Stimulated activated CD4-positive, alpha-beta T cell treated with anti-CD3 and anti-CD28 coated beads, Interleukin-4, amount 100 ng/mL, for 4 hours (primary cell): ENCODE data around the gene CRIP1.

ENCODE experiments used
- DNase-seq, 2 experiments: peaks; one replicate each; pipeline ENCODE4 v3.0.0-alpha.2; 2020

Gene CRIP1

DNA sequence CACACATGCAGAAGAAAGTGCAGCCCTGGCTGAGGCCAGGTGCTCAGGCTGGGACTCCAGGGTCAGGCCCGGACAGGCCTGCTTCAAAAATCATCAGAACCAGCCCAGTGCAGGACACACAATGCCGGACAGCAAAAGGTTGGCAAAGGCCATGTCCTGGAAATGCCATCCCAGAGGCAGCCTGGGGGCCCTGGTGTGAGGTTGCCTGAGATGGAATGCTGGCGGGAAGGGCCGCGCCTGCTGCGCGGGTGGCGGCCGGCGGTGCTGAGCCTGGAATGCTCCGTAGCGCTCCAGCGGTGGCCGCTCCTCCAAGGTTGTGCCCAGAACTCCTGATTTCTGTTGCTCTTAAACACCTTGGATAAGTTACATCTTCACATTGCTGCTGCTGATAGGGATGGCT, 33.7 kb upstream of the CRIP1 start:
- DNase-seq: no peak

GRCh38 chr14:105453847-105454246, 32.8 kb upstream of the CRIP1 start:
- no peak for DNase-seq

DNA sequence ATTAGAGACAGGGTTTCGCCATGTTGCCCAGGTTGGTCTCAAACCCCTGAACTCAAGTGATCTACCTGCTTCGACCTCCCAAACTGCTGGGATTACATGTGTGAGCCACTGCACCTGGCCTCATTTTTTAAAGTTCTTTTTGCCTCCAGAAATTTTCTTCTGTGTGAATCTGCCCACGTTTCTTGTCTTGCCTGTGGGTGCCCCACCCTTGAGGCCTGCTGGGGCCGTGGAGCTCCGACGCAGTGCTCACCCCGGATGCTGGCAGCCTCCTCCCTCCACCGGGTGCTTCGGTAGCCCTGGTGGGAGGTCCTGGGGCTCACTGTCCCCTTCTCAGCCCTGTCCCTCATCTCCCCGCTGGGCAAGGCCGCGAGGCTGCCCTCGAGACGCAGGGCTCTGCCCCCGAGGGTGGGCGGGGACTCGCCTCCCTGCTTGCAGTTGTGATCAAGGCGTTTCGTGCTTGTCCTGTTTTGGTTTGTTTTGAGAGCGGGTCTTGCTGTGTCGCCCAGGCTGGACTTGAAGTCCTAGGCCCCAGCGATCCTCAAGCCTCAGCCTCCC, 31.5 kb upstream of the CRIP1 start:
- no peak for DNase-seq

DNA sequence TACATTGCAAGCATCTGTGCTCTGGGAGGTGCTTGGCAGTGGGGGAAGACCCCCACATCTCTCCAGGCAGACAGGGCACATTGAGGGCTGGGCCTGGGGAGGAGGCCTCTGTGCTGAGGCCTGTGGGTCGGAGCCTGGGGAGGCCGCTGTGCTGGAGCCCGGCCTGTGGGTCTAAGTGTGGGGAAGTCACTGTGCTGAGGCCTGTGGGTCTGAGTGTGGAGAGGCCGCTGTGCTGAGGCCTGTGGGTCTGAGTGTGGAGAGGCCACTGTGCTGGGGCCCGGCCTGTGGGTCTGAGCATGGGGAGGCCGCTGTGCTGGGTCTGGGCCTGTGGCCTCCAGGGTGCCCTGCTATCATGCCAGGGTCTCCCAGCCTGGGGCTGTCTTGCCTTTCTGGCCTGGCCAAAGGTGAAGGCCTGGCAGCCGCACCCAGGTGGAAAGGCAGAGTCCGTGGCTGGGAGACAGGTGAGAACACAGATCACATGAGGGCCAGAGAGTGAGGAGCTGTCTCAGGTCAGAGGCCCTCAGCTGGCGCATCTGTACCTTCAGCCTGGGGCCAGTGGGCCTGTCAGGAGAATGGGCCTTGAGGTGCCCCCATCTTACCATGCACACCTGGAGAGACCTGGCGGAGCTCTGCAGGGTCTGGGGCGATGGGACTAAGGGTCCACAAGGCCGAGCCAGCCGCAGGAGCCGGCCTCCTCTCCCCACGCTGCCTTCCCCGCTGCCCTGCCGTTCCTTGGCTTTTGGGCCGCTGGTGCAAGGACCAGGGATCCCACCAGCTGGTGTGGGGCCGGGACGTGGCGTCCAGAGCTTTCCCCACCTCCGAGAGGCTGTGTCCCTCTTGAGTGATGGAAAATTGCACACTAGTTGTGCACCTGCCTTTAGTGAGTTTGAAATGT, 30.7 kb upstream of the CRIP1 start:
- DNase-seq: no peak

DNA sequence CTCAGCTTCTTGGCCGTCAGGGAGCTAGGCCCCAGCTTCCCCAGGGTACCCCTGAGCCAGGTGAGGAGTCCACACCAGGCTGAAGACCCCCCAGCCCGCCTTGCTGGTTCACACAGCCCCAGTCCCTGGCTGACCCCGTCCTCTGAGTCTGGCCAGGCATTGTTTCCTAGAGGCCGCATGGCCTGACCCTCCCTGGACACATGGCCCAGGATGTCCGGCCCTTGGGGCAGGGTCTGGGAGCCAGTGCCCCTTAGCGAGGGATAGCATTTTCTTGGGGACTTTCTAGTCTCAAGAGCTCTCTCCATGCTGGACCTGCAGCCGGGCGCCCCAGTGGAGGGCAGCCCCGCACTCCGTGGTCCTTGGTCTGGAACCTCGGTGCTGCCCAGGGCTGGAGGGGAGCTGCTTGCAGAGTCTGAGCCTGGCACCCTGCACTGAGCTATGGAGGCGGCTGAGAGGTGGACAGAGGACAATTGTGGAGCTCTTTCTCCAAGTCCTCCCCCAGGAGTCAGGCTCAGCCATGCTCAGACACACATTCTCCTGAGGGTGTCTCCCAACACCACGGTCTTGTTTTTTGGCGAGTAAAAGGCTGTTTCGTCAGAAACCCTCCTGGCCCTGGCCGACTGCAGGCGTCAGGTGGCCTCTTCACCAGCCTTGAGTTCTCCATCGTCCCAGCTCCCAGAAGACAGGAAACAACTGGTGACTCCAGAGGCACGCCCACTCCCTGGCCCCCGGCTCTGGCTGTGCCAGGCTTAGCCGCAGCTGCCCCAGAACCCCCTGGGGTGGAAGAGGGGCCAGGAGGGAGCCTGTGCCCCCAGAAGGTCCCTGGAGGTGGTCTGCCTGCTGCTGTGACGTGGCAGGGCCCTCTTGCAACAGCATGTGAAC, 29.7 kb upstream of the CRIP1 start:
- DNase-seq: no peak

DNA sequence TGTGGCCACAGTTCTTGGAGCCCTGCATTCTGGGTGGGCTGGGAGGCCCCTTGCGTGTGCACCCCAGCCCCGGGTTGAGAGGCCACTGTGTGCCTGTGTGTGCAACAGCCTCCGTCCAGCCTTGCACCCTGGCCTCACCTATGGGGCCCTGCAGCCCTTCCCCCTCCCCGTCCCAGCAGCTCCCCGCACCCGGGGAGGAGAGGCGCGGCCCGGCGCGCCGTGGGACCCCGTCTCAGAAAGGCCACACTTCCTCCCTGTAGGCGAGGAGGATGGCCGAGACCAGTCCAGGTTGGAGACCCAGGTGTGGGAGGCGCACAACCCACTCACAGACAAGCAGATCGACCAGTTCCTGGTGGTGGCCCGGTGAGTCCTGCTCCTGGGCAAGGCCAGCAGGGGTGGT, 28.7 kb upstream of the CRIP1 start:
- DNase-seq: no peak

DNA sequence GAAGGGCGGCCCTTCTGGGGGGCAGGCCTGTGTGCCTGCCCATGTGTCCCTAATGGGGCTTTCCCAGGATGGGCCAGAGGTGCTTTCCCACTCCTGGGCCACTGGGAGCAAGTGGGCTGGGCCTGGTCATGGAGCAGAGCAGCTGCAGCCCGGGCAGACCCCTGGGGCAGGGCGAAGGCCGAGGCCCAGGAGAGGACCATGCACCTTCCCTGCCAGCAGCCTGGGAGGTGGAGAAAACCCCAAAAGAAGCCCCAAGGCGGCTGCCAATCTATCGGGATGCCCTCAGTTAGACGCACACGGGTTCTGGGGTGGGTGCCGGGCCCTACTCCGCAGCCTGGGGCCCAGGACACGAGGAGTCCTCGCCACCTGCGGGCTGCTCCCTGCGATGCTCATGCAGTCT, 28.1 kb upstream of the CRIP1 start:
- no peak for DNase-seq

GRCh38 chr14:105460116-105460515, 26.6 kb upstream of the CRIP1 start:
- no peak for DNase-seq

DNA sequence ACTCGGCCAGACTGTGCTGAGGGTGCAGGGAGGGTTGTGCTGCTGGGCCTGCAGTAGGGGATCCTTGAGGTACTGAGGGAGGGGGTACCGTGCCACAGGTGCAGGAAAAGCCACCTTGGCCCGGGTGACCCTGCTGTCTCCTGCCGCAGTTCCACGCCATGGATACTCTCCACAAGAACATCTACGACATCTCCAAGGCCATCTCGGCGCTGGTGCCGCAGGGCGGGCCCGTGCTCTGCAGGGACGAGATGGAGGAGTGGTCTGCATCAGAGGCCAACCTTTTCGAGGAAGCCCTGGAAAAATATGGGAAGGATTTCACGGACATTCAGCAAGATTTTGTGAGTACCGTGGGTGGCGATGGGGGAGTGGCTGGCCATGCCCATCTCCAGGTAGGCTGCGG, 26.1 kb upstream of the CRIP1 start:
- no peak for DNase-seq

DNA sequence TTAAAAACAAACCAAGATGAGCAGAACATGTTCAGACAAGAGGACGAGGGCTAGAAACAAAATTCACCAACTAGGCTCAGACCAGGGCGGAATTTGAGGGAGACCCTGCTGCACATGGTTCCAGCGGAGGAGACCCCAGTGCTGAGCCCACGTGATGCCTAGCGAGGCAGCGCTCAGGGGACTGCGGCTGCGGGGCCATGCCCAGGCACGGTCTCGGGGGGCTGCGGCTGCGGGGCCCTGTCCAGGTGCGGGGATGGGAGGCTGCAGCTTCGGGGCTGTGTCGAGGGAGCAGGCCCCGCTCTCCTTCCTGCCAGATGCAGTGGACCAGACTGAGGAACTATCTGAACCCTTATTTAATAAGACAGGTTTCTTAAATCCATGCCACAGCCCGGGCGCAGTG, 24.8 kb upstream of the CRIP1 start:
- no peak for DNase-seq

- no peak for DNase-seq
Measured at GRCh38 chr14:105464501-105464900, 22.2 kb upstream of the CRIP1 start.

- DNase-seq: no peak
Measured at GRCh38 chr14:105465209-105466031, 21.3 kb upstream of the CRIP1 start.

- no peak for DNase-seq
Measured at GRCh38 chr14:105466531-105467248, 20.0 kb upstream of the CRIP1 start.

GRCh38 chr14:105467249-105467941, 19.3 kb upstream of the CRIP1 start:
- no peak for DNase-seq

GRCh38 chr14:105467942-105468471, 18.7 kb upstream of the CRIP1 start:
- DNase-seq: no peak

DNA sequence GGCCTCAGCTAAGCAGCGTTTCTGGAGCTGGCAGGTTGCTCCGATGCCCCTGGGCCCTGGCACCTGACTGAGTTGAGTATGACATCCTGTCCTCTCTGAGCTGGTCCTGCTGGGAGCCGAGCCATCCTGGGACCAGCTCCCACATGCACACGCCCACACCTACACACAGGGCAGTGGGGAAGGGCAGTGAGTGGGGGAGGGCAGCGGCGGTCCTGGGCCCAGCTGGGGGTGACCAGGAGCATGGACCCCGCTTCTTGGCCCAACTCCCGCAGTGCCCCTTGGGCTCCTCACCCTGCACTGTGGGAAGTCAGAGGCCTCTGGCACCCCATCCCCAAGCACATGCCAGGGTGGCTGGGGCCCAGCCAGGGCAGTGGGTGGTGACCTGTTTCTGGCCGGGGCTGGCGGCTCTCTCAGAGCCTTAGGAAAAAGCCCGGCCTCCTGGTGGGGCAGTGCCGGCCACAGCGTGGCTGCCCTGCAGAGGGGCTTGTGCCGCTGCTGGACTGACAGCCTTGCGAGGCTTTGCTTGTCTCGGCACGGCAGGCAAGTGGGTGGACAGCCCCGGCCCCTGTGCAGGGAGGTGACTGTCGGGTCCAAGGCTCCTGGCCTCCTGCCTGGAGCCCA, 18.0 kb upstream of the CRIP1 start:
- DNase-seq: no peak

DNA sequence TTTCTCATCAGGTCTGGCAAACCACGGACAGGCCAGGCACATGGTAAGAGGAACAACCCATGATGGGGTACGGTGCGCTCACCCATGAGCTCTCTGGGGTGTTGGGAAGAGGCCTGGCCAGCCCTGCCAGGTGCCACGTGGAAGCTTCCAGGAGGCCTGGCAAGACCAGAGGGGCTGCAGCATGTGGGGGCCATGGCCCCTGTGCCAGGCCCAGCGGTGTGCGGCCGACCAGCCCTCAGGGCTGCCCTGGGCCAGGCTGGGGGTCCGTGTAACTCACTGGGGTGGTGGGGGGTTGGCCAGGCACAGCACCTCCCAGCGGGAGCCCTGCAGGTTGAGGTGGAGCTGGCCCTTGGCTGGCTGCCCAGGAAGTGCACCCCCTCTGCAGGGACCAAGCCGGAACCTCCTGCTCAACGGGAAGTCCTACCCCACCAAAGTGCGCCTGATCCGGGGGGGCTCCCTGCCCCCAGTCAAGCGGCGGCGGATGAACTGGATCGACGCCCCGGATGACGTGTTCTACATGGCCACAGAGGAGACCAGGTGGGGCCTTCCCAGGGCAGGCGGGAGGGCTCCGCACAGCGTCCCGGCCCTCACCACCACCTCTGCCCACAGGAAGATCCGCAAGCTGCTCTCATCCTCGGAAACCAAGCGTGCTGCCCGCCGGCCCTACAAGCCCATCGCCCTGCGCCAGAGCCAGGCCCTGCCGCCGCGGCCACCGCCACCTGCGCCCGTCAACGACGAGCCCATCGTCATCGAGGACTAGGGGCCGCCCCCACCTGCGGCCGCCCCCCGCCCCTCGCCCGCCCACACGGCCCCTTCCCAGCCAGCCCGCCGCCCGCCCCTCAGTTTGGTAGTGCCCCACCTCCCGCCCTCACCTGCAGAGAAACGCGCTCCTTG, 17.0 kb upstream of the CRIP1 start:
- DNase-seq: no peak

- DNase-seq: no peak
Measured at GRCh38 chr14:105470350-105471296, 16.1 kb upstream of the CRIP1 start.
